Smooth muscle cell (in vitro differentiated cells): Measurements from ENCODE around the gene GAPVD1. TPM values are rescaled to one million over a fixed set of nuclear protein-coding genes. Genes with fewer than 3 reads are reported as not detected.

ENCODE experiments used
- DNase-seq: peaks from one replicate; lab custom pipeline; 2025; ENCODE audit not compliant: unreplicated experiment; lab: John Stamatoyannopoulos, UW
- H2AFZ ChIP-seq: fragments of 200-600 bp; sonication (generic); 2 replicates; pipeline ENCODE4 v1.6.0; 2016; ENCODE audit warnings: antibody characterized with exemption, low read depth, mild to moderate bottlenecking
- H3F3A ChIP-seq: fragments of 200-600 bp; sonication (generic); 2 replicates; pipeline ENCODE4 v1.6.0; 2017; ENCODE audit warnings: antibody characterized with exemption, low read depth
- H3K27ac ChIP-seq: fragments of 200-600 bp; sonication (generic); 2 replicates; pipeline ENCODE4 v1.5.1; 2016; ENCODE audit warnings: low read depth, mild to moderate bottlenecking
- H3K27me3 ChIP-seq: fragments of 200-600 bp; sonication (generic); 2 replicates; pipeline ENCODE4 v1.6.1; 2016; ENCODE audit warnings: low read depth, mild to moderate bottlenecking
- H3K36me3 ChIP-seq: fragments of 200-600 bp; sonication (generic); 2 replicates; pipeline ENCODE4 v1.5.1; 2016; ENCODE audit warnings: low read depth
- H3K4me1 ChIP-seq: fragments of 200-600 bp; sonication (generic); 2 replicates; pipeline ENCODE4 v1.5.1; 2016; ENCODE audit warnings: low read depth
- H3K4me2 ChIP-seq: fragments of 200-600 bp; sonication (generic); 2 replicates; pipeline ENCODE4 v1.6.0; 2016; ENCODE audit warnings: mild to moderate bottlenecking
- H3K4me3 ChIP-seq: fragments of 200-600 bp; sonication (generic); 2 replicates; pipeline ENCODE4 v1.5.1; 2016; ENCODE audit warnings: mild to moderate bottlenecking
- H3K79me2 ChIP-seq: fragments of 200-600 bp; sonication (generic); 2 replicates; pipeline ENCODE4 v1.6.0; 2016; ENCODE audit warnings: low read depth, mild to moderate bottlenecking
- H3K9ac ChIP-seq: fragments of 200-600 bp; sonication (generic); 2 replicates; pipeline ENCODE4 v1.6.0; 2016; ENCODE audit warnings: low read depth
- H3K9me3 ChIP-seq: fragments of 200-600 bp; sonication (generic); replicated peaks from 2 replicates; pipeline ENCODE4 v1.5.1; 2016; ENCODE audit warnings: low read depth
- H4K20me1 ChIP-seq: fragments of 200-600 bp; sonication (generic); 2 replicates; pipeline ENCODE4 v1.6.0; 2016; ENCODE audit warnings: low read depth
- CTCF ChIP-seq: fragments of 200-600 bp; sonication (generic); IDR thresholded peaks from 2 replicates; pipeline ENCODE4 v1.5.1; 2017; ENCODE audit warnings: borderline replicate concordance, mild to moderate bottlenecking, antibody characterized with exemption; ENCODE audit not compliant: insufficient read depth, poor library complexity, severe bottlenecking
- WGBS: methylation state at CpG from one replicate; pipeline ENCODE4 v1.1.7; 2016; ENCODE audit warnings: low lambda C conversion rate; 5-methylcytosine and 5-hydroxymethylcytosine counted together
- polyA plus RNA-seq: library from polyadenylated mRNA; unstranded; fragments of >200 nt; fragmentation: Nextera tagmentation; extraction: Ambion mirVana; gene quantifications from 2 replicates; pipeline ENCODE4 v1.2.1, GENCODE V29; 2016
- total RNA-seq: library from RNA; depleted of rRNA; stranded (reverse); fragments of >200 nt; gene quantifications from 2 replicates; pipeline ENCODE4 v1.2.3, GENCODE V29; 2014

GAPVD1 gene
- total and polyA plus RNA-seq, 2 experiments from 2014 or later = 22.3 to 56.4 TPM

GRCh38 chr9:125406810-125407087 is 145.1 kb downstream of the GAPVD1 start:
- H3K36me3 ChIP-seq = no peaks in the 10 kb centered on the region
- H4K20me1 ChIP-seq = no peaks in the 10 kb centered on the region
- WGBS = 92% methylated on average over 13 of the region's 13 CpGs
- H3K27ac ChIP-seq = peak overlapping the region; percentile 86
- H3K4me3 ChIP-seq = no peak overlapping the region
- no peak overlapping the region for H2AFZ ChIP-seq
- no peak for TF ChIP-seq CTCF
- H3K4me1 ChIP-seq = no peaks in the 10 kb centered on the region
- H3K27me3 ChIP-seq = no peaks in the 10 kb centered on the region
- no peaks in the 10 kb centered on the region for H3K9me3 ChIP-seq
- H3K9ac ChIP-seq = peak overlapping the region; percentile 88
- peaks cover 6% of the 10 kb centered on the region for H3F3A ChIP-seq
- no peaks in the 10 kb centered on the region for H3K79me2 ChIP-seq
- DNase-seq = no peak
- H3K4me2 ChIP-seq = peak overlapping the region; percentile 91

DNA sequence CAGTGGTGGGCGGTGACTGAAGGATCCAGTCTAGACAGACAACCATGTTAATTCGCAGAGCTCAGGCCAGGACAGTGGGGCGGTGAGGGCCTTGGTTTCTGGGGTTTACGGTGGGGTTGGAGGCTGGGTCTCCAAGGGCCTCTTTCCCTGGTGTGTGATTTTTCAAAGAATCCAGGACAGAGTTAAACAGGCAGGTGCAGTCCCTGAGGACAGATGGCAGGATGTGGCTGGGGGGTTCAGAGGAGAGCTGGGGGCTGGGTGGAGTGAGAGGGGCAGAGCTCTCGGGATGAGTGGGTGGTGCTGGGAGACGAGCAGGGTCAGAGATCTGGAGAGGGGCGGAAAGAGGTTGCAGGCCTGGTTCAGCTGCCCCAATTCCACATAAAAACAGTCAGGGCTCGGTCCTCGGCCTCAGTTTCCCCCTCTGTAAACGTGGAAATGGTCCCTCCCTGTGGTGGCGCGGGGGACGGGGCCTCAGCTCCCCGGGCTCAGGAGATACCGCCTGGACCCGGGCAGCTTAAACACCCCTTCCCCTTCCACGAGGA is 145.9 kb downstream of the GAPVD1 start:
- Histone ChIP-seq H3K27me3 (no peaks in the 10 kb centered on the region), H3K4me2 (peak overlapping the region; percentile 91), H3K4me3 (peak overlapping the region; percentile 65), H3K27ac (peak overlapping the region; percentile 86), H3F3A (peaks cover 6% of the 10 kb centered on the region), H3K9me3 (no peaks in the 10 kb centered on the region), H3K9ac (peak overlapping the region; percentile 88), H2AFZ (peak overlapping the region; percentile 88), H4K20me1 (no peaks in the 10 kb centered on the region), H3K36me3 (no peaks in the 10 kb centered on the region), H3K4me1 (no peaks in the 10 kb centered on the region), H3K79me2 (no peaks in the 10 kb centered on the region)
- no peak for DNase-seq
- no peak for TF ChIP-seq CTCF
- WGBS = 41% methylated on average over 16 of the region's 17 CpGs

DNA sequence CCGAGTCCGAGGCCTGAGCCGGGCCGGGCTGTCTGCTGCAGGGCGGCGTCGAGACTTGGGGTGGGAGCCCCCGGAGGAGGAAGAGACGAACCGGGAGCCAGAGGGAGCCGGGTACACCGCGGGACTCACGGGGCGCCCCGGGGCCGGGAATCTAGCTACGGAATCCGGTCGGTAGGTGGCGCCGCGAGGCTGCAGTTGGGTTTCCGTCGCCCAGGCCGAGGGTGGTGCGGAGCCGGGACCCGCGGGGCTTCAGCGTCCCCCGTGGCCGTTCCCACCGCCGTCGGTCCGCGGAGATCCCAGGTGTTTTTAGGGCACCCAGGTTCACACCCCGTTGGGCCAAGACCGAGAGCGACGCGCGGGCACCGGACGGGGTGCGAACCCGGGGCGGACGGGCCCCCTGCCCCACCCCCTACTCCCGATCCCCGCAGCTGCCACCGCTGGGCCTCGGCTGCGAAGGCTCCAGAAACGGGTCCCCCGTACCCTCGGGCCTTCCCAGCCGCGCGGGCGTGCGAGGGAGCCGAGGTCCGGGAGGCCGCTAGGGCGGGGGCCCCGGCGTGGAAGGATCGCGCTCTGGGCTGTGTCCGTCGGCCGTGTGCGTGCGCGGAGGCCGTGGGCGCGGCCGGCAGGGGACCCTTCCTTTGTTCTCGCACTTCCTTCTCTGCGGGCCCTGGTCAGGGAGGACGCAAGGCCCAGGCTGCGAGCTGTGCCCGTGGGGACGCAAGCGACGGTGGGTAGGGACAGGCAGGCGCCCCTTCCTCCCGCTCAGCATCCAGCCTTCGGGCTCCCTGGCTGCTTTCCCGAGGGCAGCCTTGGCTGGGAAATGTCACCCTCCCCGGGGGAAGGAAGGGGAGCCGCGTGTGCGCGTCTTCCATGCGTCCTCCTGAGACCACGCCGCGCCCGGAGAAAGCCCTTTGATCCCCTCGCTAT is 146.6 kb downstream of the GAPVD1 start:
- Histone ChIP-seq H3K27ac (peak overlapping the region; percentile 86), H3K4me2 (peak overlapping the region; percentile 91), H3K79me2 (no peaks in the 10 kb centered on the region), H3K4me3 (peak overlapping the region; percentile 65), H3K9ac (peak overlapping the region; percentile 88), H4K20me1 (no peaks in the 10 kb centered on the region), H3K27me3 (no peaks in the 10 kb centered on the region), H3F3A (peaks cover 6% of the 10 kb centered on the region), H3K9me3 (no peaks in the 10 kb centered on the region), H3K36me3 (no peaks in the 10 kb centered on the region), H2AFZ (peak overlapping the region; percentile 88), H3K4me1 (no peaks in the 10 kb centered on the region)
- WGBS = 10% methylated on average over 63 of the region's 104 CpGs
- peak; percentile 56 for DNase-seq
- TF ChIP-seq CTCF = peak; percentile 84
